BJ (cell line): ENCODE data around the gene ANKFN1. TPM values are rescaled to one million over a fixed set of nuclear protein-coding genes. Genes with fewer than 3 reads are reported as not detected.

Source experiments
- CTCF ChIA-PET: fragments of 350-600 bp; formaldehyde crosslinking; extraction: SDS; loops from one replicate; lab custom pipeline; 2021; ENCODE audit warnings: antibody characterized with exemption, inconsistent platforms; lab: Yijun Ruan, JAX
- POLR2A ChIA-PET: fragments of 300-600 bp; sonication (Branson Sonifier 250); formaldehyde crosslinking; extraction: SDS; loops from one replicate; lab custom pipeline; 2021; ENCODE audit warnings: antibody characterized with exemption; lab: Charles Lee
- DNase-seq: peaks from one replicate; pipeline ENCODE4 v3.0.0-alpha.2; 2011; ENCODE audit warnings: low read depth
- H3K27me3 ChIP-seq: 2 replicates; pipeline ENCODE4 v1.6.0; 2011; ENCODE audit warnings: low read length; ENCODE audit not compliant: control insufficient read depth, insufficient read depth
- H3K36me3 ChIP-seq: 2 replicates; pipeline ENCODE4 v1.5.1; 2011; ENCODE audit warnings: low read length; ENCODE audit not compliant: control insufficient read depth, insufficient read depth
- H3K4me3 ChIP-seq: 2 replicates; pipeline ENCODE4 v1.5.1; 2011; ENCODE audit warnings: low read depth, mild to moderate bottlenecking, control low read depth, low read length
- polyA minus RNA-seq: library from RNA; depleted of rRNA, polyadenylated mRNA; stranded (reverse); fragments of >200 nt; gene quantifications from 2 replicates; pipeline ENCODE4 v1.2.3, GENCODE V29; 2011; rRNA and poly(A)+ RNA removed
- polyA plus RNA-seq: library from polyadenylated mRNA; depleted of rRNA; stranded (reverse); fragments of >200 nt; gene quantifications from 2 replicates; pipeline ENCODE4 v1.2.3, GENCODE V29; 2011; rRNA removed
- TF ChIP-seq, protein P1 (sequence below): IDR thresholded peaks from 2 replicates; pipeline ENCODE4 v1.5.1; 2011; ENCODE audit warnings: low read depth, mild to moderate bottlenecking, control low read depth, inconsistent platforms, low read length, moderate library complexity; ENCODE audit not compliant: insufficient read depth

ANKFN1 gene, protein sequence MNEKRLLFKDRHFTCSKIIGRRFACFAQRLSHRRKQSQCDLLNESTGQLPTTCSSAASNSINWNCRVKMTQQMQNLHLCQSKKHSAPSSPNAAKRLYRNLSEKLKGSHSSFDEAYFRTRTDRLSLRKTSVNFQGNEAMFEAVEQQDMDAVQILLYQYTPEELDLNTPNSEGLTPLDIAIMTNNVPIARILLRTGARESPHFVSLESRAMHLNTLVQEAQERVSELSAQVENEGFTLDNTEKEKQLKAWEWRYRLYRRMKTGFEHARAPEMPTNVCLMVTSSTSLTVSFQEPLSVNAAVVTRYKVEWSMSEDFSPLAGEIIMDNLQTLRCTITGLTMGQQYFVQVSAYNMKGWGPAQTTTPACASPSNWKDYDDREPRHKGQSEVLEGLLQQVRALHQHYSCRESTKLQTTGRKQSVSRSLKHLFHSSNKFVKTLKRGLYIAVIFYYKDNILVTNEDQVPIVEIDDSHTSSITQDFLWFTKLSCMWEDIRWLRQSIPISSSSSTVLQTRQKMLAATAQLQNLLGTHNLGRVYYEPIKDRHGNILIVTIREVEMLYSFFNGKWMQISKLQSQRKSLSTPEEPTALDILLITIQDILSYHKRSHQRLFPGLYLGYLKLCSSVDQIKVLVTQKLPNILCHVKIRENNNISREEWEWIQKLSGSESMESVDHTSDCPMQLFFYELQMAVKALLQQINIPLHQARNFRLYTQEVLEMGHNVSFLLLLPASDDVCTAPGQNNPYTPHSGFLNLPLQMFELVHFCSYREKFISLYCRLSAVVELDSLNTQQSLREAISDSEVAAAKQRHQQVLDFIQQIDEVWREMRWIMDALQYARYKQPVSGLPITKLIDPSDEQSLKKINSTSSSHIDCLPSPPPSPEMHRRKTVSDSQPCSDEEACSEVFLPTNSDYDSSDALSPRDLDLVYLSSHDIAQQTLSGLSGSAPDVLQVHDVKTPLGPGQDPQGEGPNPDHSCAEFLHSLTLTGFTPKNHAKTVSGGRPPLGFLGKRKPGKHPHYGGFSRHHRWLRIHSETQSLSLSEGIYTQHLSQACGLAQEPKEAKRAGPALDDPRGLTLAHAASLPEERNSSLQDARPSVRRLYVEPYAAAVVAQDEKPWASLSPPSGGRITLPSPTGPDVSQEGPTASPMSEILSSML
- polyA plus RNA-seq (0.06 and 0.07 TPM in 2 replicates), polyA minus RNA-seq (0.38 TPM in 1 of 2 replicates, not detected in the other)

DNA sequence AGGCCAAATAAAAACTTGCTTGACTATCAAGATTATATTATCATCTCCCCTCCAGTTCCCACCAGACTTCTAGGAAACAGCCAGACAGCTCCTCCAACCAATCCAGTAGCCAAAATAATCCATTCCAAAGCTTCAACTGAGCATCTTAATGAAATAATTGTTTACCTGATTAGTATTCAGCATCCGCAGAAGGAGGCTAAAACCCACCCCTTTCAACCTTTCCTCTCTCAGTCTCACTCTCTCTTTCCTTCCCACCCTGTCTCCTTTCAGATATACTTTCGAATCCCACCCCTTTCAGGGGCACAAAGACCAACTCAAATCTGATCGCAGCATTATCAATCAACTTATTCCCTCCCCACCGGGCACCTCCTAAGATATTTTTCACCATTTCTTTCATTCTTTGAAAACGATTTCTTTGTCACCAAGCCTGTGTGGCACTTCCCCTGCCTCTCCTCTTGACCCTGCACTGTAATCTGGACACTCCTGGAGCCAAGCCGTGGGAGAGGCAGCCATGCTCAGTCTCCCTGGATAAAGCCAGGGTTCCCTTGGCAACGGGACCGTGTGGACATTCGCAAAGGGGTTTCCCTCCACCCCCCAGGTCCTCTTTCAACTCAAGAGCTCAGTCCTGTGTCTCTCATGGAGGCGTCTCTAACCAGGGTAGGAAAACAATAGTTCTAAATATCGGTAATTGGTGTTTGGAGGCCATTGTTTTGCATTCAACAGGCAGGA is at the start of gene ANKFN1:
Gene ANKFN1 (plus strand): TSS at position 602 of the 729 bp plus-strand sequence. CDS start 59,193 bp downstream, outside the sequence.
- H3K27me3 ChIP-seq = no peaks in the 10 kb centered on the region
- TF ChIP-seq, protein P1, sequence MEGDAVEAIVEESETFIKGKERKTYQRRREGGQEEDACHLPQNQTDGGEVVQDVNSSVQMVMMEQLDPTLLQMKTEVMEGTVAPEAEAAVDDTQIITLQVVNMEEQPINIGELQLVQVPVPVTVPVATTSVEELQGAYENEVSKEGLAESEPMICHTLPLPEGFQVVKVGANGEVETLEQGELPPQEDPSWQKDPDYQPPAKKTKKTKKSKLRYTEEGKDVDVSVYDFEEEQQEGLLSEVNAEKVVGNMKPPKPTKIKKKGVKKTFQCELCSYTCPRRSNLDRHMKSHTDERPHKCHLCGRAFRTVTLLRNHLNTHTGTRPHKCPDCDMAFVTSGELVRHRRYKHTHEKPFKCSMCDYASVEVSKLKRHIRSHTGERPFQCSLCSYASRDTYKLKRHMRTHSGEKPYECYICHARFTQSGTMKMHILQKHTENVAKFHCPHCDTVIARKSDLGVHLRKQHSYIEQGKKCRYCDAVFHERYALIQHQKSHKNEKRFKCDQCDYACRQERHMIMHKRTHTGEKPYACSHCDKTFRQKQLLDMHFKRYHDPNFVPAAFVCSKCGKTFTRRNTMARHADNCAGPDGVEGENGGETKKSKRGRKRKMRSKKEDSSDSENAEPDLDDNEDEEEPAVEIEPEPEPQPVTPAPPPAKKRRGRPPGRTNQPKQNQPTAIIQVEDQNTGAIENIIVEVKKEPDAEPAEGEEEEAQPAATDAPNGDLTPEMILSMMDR = no peak
- no peak within 1 kb of the TSS for H3K4me3 ChIP-seq
- H3K36me3 ChIP-seq = no peaks in the 10 kb centered on the region
- CTCF ChIA-PET = no interaction called here
- DNase-seq = no peak
- POLR2A ChIA-PET = no interaction called here

DNA sequence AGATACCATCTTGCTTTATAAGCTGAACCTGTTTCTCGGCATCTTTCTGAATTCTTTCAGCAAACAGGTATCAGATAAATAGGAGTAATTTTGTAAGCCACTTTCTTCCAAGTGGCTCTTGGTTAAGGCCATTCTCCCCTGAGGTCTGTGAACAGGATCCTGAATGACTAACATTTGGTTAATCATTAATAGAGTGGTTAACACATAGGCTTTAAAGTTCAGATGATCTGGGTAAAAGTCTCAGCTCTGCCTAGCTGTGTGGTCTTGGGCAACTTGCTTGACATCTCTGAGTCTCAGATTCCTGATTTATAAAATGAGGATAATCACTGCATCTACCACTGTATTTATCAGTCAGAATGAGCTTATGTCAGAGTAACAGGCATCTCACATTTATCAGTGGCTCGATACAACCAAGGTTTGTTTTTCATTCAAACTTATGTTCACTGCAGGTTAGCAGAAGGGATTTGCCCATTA is 44.4 kb upstream of the ANKFN1 start:
- H3K27me3 ChIP-seq = peaks cover 7% of the 10 kb centered on the region
- H3K36me3 ChIP-seq = no peaks in the 10 kb centered on the region
- TF ChIP-seq, protein P1 = no peak
- POLR2A ChIA-PET = no interaction called here
- CTCF ChIA-PET = interaction anchor here (1.0 kb wide), 1 partner anchor 387 kb away, joined by 3 read pairs; no protein-coding TSS in a partner anchor
- H3K4me3 ChIP-seq = no peak overlapping the region
- DNase-seq = no peak

DNA sequence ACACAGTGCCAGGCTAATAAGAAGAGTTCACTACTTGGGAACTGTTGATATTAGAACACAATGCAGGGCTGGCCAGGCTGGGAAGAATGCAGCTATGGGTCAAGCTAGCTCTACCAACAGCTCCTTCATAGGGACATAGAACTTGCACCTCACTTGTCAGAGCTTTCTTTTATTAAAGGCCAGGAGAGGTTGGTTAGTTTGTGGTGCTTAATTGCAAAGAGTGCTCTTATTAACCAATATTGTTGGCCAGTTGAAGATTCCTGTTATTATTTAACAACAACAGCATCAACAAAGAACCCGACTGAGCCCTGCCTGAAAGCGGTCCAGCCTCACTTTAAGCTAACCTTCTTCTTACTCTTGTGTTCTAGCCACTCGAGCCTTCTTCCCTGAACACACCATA is 43.4 kb upstream of the ANKFN1 start:
- no peaks in the 10 kb centered on the region for H3K36me3 ChIP-seq
- no peak for DNase-seq
- CTCF ChIA-PET = interaction anchor here (1.0 kb wide), 2 partner anchors 13 to 386 kb away, joined by 3 to 4 read pairs; no protein-coding TSS in a partner anchor
- POLR2A ChIA-PET = no interaction called here
- H3K4me3 ChIP-seq = no peak overlapping the region
- TF ChIP-seq, protein P1 = no peak
- H3K27me3 ChIP-seq = peaks cover 9% of the 10 kb centered on the region

DNA sequence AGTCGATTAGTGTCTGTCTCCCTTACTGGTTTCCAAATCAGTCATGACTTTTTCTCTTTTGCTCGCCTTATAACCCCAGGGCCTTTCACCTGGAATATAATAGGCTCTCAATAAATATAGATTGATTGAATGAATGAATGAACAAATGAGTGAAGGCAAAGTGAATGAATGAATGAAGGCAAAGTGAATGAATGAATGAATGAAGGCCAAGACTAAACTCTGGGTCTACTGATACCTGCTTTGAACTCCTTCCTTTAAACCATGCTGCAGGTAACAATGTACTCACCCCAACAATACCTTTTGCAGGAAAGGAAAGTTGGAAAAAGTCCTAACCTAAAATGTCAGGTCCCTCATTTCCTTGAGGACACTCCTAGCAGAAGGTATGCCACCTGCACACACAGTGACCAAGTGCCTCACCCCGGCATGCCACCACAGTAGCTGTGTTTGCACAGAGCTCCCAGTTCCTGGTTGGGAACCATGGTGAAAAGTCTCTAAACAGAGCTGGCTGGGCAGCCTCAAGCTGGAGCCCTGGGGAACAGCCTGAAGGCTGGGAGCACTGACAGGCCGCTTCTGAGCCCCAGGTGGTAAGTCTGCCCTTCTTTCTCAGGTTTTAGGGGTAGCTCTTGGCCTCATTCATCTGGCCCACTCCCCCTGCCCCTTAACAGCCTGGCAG is 42.7 kb upstream of the ANKFN1 start:
- no peak overlapping the region for H3K4me3 ChIP-seq
- POLR2A ChIA-PET = no interaction called here
- CTCF ChIA-PET = interaction anchor here (1.6 kb wide), 1 partner anchor 16 kb away, joined by 5 read pairs; no protein-coding TSS in a partner anchor
- TF ChIP-seq, protein P1 = no peak
- no peak for DNase-seq
- H3K27me3 ChIP-seq = peaks cover 5% of the 10 kb centered on the region
- no peaks in the 10 kb centered on the region for H3K36me3 ChIP-seq
